Measurements from ENCODE around the gene TBX4. TPM values are rescaled to one million over a fixed set of nuclear protein-coding genes. Genes with fewer than 3 reads are reported as not detected.
A peak's percentile ranks its signal among the peaks of the same experiment; 100 is the strongest.

The TBX4 gene
- total RNA-seq, 1 experiment from 2014 or later = not detected

GRCh38 chr17:61459939-61460718, 7.9 kb downstream of the TBX4 start:
- Histone ChIP-seq H4K20me1 (ENCODE audit: control insufficient read depth, insufficient read depth, insufficient read length) (peaks cover 2% of the 10 kb centered on the region), H2BK20ac (ENCODE audit: low read depth, low read length, poor library complexity, severe bottlenecking) (no peak overlapping the region), H4K91ac (ENCODE audit: insufficient read length, low read depth, low read length) (no peak overlapping the region), H3K9me3 (ENCODE audit: control insufficient read depth, low read depth, low read length) (no peaks in the 10 kb centered on the region), H2BK12ac (ENCODE audit: insufficient read length, low read depth, low read length) (no peak overlapping the region), H3K79me2 (ENCODE audit: insufficient read depth, low read length) (no peaks in the 10 kb centered on the region), H3K4me1 (ENCODE audit: insufficient read depth, low read length) (no peaks in the 10 kb centered on the region; the same call in 1 of the 2 replicates), H3K56ac (ENCODE audit: insufficient read length, low read depth, low read length) (no peak overlapping the region), H3K4ac (ENCODE audit: low read depth, low read length) (no peak overlapping the region), H3K9ac (ENCODE audit: extremely low read depth, insufficient read length, low read length) (no peak overlapping the region), H3K18ac (ENCODE audit: insufficient read length, low read depth, low read length) (no peak overlapping the region), H4K8ac (replicated peaks; ENCODE audit: insufficient read length, low read depth, low read length) (no peak overlapping the region), H3K23me2 (ENCODE audit: insufficient read length, low read depth, low read length, poor library complexity, severe bottlenecking) (no peaks in the 10 kb centered on the region), H2BK120ac (ENCODE audit: low read depth, low read length, poor library complexity, severe bottlenecking) (no peak overlapping the region), H3T11ph (ENCODE audit: low read length) (no peak overlapping the region), H3K4me2 (ENCODE audit: insufficient read depth, insufficient read length, low read length) (no peak overlapping the region), H3K27me3 (ENCODE audit: insufficient read depth, low read length) (peaks cover 91% of the 10 kb centered on the region), H2BK5ac (ENCODE audit: insufficient read length, low read length) (no peak overlapping the region), H3K23ac (ENCODE audit: insufficient read length, low read depth, low read length) (no peak overlapping the region), H2BK15ac (ENCODE audit: low read depth, low read length) (no peak overlapping the region), H4K5ac (ENCODE audit: insufficient read length, low read depth, low read length) (no peak overlapping the region), H3K79me1 (ENCODE audit: insufficient read depth, low read depth, low read length, poor library complexity, severe bottlenecking) (no peaks in the 10 kb centered on the region), H3K14ac (ENCODE audit: insufficient read depth, low read length) (no peak overlapping the region), H2AK5ac (ENCODE audit: insufficient read length, low read length) (no peak overlapping the region), H2AFZ (ENCODE audit: low read length) (no peak overlapping the region), H3K27ac (ENCODE audit: insufficient read length, low read depth, low read length) (no peak overlapping the region)
- no peak overlapping the region for H3K27ac Mint-ChIP-seq
- peaks cover 27 to 51% of the 10 kb centered on the region in 2 experiments for H3K4me1 Mint-ChIP-seq
- no CpG with 5 or more reads among the region's 9 CpGs for WGBS (ENCODE audit: extremely low coverage, insufficient read length, low lambda C conversion rate)
- DNase-seq = peak; percentile 23
- no peak overlapping the region; a peak in 1 of 5 replicates for H3K4me3 Mint-ChIP-seq
- peaks cover 4 to 9% of the 10 kb centered on the region in 2 experiments; a peak in 4 of 5 replicates for H3K9me3 Mint-ChIP-seq
- H3K36me3 Mint-ChIP-seq (ENCODE audit: insufficient read depth in 1 of 3, low read depth in 3 of 3) = peaks cover 0 to 1% (median 0%) of the 10 kb centered on the region in 3 experiments; a peak in 2 of 7 replicates
- TF ChIP-seq CTCF (conservative IDR thresholded peaks at IDR 0.05) = no peak
- peaks cover 99% of the 10 kb centered on the region for H3K27me3 Mint-ChIP-seq (ENCODE audit: low read depth)

Measured in H9 (cell line).